HG03558 (cell line): ENCODE results near the gene DOHH.
A peak's percentile ranks its signal among the peaks of the same experiment; 100 is the strongest.

Experiments
- ATAC-seq: cut with Tn5 transposase; IDR thresholded peaks from one replicate; pipeline ENCODE4 v1.9.1; 2021; ENCODE audit warnings: moderate number of reproducible peaks; ENCODE audit not compliant: unreplicated experiment; ENCODE audit errors: extremely low read depth

Gene DOHH

GRCh38 chr19:3500429-3501101 is at the start of gene DOHH:
DOHH (minus strand) TSS chr19:3500674; CDS start chr19:3496814, 3,860 bp downstream.
- peak; percentile 61 for ATAC-seq

GRCh38 chr19:3549816-3550215 is 49.3 kb upstream of the DOHH start:
- no peak for ATAC-seq

GRCh38 chr19:3548606-3549005 is 48.1 kb upstream of the DOHH start:
- no peak for ATAC-seq

GRCh38 chr19:3547767-3548282 is 47.4 kb upstream of the DOHH start:
- ATAC-seq: no peak

- ATAC-seq: no peak
Measured at GRCh38 chr19:3547301-3547731, 46.8 kb upstream of the DOHH start.

GRCh38 chr19:3546119-3546518 is 45.6 kb upstream of the DOHH start:
- no peak for ATAC-seq

DNA sequence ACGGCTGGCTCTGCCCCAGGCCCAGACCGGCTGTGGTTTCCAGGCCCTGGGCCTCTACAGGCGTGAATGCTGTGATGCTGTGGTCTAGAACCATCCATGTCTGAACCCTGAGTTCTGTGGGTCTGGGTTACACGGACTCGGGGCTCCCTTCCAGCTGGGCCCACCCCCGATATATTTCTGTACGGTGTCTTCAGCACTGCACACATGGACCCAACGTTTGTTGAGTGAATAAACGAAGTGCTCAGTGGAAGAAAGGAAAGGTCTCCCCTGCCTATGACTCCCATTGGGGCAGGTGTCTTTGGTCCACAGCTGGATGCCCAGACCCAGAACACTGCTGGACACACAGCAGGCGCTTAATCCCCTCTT is 45.2 kb upstream of the DOHH start:
- no peak for ATAC-seq

- no peak for ATAC-seq
Measured at GRCh38 chr19:3544742-3545668, 44.5 kb upstream of the DOHH start.

GRCh38 chr19:3544058-3544376 is 43.5 kb upstream of the DOHH start:
- no peak for ATAC-seq

- ATAC-seq: no peak
Measured at GRCh38 chr19:3543150-3544057, 42.9 kb upstream of the DOHH start.

GRCh38 chr19:3539756-3540118 is 39.3 kb upstream of the DOHH start:
- ATAC-seq: no peak

DNA sequence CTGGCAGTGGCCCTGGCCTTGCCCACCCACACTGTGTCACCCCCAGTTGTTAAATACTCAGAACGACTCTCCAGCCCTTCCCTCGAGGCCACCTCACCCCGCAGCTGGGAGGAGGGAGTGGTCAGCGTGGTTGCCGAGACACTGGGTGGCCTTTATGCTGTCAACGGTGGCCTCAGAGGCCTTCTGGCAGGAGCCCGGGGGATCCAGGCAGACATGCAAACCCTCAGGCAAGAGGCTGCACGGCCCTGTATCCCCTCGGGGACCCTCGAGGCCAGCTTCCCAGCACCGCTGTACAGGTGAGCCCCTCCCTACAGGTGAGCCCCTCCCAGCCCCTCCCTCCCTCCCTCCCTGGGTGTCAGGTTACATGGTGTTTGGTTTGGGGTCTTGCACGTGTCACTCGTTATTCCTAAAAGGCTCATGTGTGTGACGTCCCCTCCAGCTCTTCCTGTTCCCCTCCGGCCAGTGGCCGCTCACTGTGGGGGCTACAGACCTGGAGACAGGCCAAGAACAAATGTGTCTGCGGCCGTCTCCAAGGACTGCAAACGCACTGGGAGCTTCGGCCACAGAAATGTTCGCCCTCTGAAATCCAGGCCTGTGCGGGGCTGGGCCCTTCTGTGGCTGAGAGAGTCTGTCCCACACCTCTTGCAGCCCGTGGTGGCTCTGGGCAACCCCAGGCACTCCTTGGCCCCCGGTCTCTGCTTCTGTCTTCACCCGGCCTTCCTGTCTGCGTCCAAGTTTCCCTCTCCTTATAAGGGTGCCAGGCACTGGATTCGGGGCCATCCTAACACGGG is 38.7 kb upstream of the DOHH start, which contains the start of gene TEKTIP1:
Gene TEKTIP1, plus strand, starts transcription at position 210 of the 791 bp plus-strand sequence. Its CDS starts 4 bp downstream, at position 214.
- ATAC-seq: no peak

GRCh38 chr19:3538258-3538929 is 37.9 kb upstream of the DOHH start:
- ATAC-seq: no peak

- no peak for ATAC-seq
Measured at GRCh38 chr19:3537438-3538240, 37.2 kb upstream of the DOHH start.

- no peak for ATAC-seq
Measured at GRCh38 chr19:3537101-3537437, 36.6 kb upstream of the DOHH start.

GRCh38 chr19:3536429-3537100 is 36.1 kb upstream of the DOHH start:
- ATAC-seq: no peak

- ATAC-seq: no peak
Measured at GRCh38 chr19:3535981-3536380, 35.5 kb upstream of the DOHH start.

GRCh38 chr19:3535563-3535965 is 35.1 kb upstream of the DOHH start:
- no peak for ATAC-seq
